ENCODE results near the gene ZNF311.
"Not testable (repeated sequence)": the region's sequence is repeated elsewhere in the genome, so short reads cannot be mapped to it uniquely, and the experiment has no call there.

Gene ZNF311

GRCh38 chr6:28956331-28956730 lies 48.8 kb downstream of the ZNF311 start:
- in situ Hi-C loops (cut with MboI; ENCODE audit: low sequenced_read_pairs), result no loop called here

DNA sequence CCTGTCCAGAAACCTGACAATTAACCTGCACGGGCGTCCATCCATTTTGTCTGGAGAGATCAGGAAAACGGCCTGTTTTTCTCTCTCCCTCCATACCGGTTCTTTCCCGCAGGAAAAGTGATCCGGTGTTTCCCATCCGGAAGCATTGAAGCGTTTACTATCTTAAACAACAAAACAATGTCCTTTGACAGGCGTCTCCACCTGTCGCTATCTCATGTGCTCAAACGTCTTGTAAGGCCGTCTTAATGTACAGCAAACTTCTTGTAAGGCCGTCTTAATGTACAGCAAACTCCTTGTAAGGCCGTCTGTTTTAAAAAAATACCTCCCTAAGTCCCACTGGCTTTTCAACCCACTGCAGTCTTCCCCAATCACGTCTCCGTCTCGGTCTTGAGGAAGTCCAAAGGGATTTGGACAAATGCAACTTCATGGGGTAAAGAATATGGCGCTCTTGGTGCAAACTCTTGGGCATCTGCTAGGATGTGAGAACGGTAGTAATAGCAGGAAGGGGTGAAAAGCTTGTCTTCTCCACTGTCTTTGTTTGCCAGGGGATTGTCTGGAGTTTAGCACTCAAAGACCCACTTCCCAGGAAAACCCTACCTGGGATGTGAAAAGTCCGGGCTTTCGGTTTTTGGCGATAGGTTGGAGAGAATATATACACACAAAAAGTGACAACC lies 51.4 kb downstream of the ZNF311 start:
- in situ Hi-C loops (cut with MboI; ENCODE audit: low sequenced_read_pairs), result no loop called here

DNA sequence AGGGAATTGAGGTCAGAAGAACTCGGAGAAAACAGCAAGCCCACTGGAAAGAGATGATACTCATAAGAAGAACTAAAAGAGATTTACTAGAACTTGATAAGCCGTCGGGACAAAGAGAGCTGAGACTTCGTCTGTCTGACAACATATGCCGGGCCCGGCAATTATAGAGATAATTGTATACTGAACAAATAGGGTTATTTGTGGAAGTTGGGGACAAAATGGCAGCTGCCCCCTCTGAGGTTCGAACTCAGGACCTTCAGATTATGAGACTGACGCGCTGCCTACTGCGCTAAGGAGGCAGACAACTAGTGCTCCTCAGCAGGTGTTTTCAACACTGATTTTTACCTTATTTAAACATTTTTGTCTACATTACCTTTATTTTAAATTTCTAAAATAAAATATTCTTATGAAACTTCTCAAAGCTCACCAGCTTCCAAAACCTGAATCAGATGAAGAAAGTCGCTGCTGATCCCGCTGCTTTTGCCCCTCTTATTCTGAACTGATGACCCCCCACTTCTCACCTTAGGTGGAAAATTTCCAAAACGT lies 52.0 kb downstream of the ZNF311 start:
- in situ Hi-C loops (cut with MboI; ENCODE audit: low sequenced_read_pairs), result no loop called here

DNA sequence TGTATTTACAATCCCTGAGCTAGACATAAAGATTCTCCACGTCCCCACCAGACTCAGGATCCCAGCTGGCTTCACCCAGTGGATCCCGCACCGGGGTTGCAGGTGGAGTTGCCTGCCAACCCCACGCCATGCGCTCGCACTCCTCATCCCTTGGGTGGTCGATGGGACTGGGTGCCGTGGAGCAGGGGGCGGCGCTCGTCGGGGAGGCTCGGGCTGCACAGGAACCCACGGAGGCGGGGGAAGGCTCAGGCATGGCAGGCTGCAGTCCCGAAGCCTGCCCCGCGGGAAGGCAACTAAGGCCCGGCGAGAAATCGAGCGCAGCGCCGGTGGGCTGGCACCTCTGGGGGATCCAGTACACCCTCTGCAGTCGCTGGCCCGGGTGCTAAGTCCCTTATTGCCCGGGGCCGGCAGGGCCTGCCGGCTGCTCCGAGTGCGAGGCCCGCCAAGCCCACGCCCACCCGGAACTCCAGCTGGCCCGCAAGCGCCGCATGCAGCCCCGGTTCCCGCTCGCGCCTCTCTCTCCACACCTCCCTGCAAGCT lies 55.4 kb downstream of the ZNF311 start:
- in situ Hi-C loops (cut with MboI; ENCODE audit: low sequenced_read_pairs), result not testable (repeated sequence)

DNA sequence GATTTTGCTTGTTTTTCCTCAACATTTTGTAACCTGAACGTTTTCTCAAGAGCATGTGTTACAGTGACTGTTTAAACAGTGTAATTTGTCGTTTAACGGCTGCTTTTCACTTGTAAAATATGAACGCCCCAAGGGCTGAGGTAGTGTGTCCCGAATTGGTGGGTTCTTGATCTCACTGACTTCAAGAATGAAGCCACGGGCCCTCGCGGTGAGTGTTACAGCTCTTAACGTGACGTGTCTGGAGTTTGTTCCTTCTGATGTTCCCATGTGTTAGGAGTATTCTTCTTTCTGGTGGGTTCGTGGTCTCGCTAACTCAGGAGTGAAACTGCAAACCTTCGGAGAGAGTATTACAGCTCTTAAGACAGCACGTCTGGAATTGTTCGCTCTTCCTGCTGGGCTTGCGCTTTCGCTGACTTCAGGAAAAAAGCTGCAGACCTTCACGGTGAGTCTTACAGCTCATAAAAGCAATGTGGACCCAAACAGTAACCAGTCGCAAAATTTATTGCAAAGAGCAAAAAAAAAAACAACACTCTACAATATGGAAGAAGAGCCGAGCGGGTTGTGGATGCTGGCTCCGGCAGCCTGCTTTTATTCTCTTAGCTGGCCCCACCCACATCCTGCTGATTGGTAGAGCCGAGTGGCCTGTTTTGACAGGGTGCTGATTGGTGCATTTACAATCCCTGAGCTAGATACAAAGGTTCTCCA lies 56.2 kb downstream of the ZNF311 start:
- in situ Hi-C loops (cut with MboI; ENCODE audit: low sequenced_read_pairs), result no loop called here

DNA sequence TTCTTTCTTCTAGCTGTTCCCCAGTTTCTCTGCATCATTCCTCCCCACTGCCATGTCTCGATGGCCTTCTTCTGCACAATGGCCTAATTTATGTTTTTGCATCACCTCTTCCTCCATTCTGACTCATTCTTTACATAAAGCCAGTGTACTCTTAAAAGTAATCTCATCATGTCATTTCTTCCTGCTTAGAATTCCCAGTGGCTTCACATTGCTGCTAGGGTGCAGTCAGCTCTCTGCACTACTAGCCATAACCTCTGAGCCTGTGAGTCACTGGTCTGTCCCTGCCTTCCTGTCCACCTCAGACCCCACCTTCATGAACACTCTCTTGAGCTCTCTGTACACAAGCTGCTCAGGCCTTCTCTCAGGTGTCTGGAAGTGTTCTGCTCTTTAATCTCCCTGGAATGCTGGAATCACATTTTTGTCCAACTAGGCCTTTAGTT lies 57.3 kb downstream of the ZNF311 start:
- in situ Hi-C loops (cut with MboI; ENCODE audit: low sequenced_read_pairs), result no loop called here

- in situ Hi-C loops (cut with MboI; ENCODE audit: low sequenced_read_pairs), result no loop called here
These were observed 57.9 kb downstream of the ZNF311 start for GRCh38 chr6:28947067-28947765.

DNA sequence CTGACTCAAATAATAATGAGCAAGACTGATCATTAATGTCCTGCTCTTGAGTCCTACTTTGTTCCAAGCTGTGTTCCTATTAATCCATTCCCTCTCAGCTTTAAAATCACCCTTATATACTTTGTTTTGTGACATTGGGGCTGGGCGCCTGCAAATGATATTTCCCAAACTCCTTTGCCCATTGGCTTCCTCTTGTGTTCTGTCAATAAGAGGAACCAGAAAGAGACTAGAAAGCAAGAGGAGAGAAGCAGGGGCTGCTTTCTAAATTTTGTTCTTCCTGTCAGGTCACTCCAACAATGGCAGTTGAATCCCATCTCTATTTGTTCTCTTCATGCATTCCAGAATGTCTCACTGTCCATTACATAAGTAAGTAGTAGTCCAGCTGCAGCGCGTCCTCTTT lies 59.8 kb downstream of the ZNF311 start:
- in situ Hi-C loops (cut with MboI; ENCODE audit: low sequenced_read_pairs), result no loop called here

Measured in HL-60/S4 treated with phorbol 12-myristate 13-acetate at 8.2 ng/mL for 4 days and 3 days (cell line).